Fibroblast of villous mesenchyme (primary cell): ENCODE measurements around the gene TP53RK. TPM values are rescaled to one million over a fixed set of nuclear protein-coding genes. Genes with fewer than 3 reads are reported as not detected.

Experiments used
- DNase-seq: peaks from one replicate; pipeline ENCODE4 v3.0.0-alpha.2; 2010; ENCODE audit warnings: low read depth
- H3K4me3 ChIP-seq: 2 replicates; pipeline ENCODE4 v1.5.1; 2011; ENCODE audit warnings: low read depth, mild to moderate bottlenecking, low read length
- total RNA-seq: library from RNA; depleted of rRNA; stranded (reverse); fragments of >200 nt; gene quantifications from 2 replicates; pipeline ENCODE4 v1.2.3, GENCODE V29; 2012
- TF ChIP-seq, protein P1 (sequence below): IDR thresholded peaks from 2 replicates; pipeline ENCODE4 v1.5.1; 2012; ENCODE audit warnings: low read depth, mild to moderate bottlenecking, low read length; ENCODE audit not compliant: insufficient read depth

TP53RK gene
- total RNA-seq, 1 donor, result 26.3 TPM

- TF ChIP-seq, protein P1, sequence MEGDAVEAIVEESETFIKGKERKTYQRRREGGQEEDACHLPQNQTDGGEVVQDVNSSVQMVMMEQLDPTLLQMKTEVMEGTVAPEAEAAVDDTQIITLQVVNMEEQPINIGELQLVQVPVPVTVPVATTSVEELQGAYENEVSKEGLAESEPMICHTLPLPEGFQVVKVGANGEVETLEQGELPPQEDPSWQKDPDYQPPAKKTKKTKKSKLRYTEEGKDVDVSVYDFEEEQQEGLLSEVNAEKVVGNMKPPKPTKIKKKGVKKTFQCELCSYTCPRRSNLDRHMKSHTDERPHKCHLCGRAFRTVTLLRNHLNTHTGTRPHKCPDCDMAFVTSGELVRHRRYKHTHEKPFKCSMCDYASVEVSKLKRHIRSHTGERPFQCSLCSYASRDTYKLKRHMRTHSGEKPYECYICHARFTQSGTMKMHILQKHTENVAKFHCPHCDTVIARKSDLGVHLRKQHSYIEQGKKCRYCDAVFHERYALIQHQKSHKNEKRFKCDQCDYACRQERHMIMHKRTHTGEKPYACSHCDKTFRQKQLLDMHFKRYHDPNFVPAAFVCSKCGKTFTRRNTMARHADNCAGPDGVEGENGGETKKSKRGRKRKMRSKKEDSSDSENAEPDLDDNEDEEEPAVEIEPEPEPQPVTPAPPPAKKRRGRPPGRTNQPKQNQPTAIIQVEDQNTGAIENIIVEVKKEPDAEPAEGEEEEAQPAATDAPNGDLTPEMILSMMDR, result no peak
- no peak within 1 kb of the TSS for H3K4me3 ChIP-seq
- no peak for DNase-seq
Observed at GRCh38 chr20:46651091-46651962, 37.9 kb downstream of the TP53RK start, which contains the start of gene SLC13A3. SLC13A3 (minus strand) TSS chr20:46651459; CDS start chr20:46651421, 38 bp downstream.

DNA sequence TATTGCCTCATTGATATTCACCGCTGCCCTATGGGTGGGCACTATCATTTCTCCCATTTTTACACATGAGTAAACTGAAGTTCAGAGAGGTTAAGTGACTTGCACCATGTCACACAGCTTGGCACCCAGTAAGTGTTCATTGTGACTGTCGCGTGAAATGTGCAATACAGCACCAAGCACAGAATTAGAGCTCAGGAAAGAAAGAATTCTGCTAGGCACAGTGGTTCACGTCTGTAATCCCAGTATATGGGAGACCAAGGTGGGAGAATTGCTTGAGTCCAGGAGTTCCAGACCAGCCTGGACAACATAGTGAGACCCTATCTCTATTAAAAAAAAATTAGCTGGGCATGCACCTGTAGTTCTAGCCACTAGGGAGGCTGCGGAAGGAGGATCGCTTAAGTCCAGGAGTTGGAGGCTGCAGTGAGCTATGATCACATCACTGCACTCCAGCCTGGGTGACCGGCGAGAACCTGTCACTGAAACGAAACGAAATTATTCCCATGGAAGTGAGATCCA, 38.6 kb downstream of the TP53RK start:
- TF ChIP-seq, protein P1, result no peak
- no peak for DNase-seq
- no peak overlapping the region for H3K4me3 ChIP-seq

GRCh38 chr20:46649965-46650542, 39.2 kb downstream of the TP53RK start:
- no peak overlapping the region for H3K4me3 ChIP-seq
- no peak for DNase-seq
- TF ChIP-seq, protein P1, result no peak

GRCh38 chr20:46649650-46649949, 39.6 kb downstream of the TP53RK start:
- TF ChIP-seq, protein P1, result no peak
- DNase-seq, result no peak
- H3K4me3 ChIP-seq, result no peak overlapping the region

DNA sequence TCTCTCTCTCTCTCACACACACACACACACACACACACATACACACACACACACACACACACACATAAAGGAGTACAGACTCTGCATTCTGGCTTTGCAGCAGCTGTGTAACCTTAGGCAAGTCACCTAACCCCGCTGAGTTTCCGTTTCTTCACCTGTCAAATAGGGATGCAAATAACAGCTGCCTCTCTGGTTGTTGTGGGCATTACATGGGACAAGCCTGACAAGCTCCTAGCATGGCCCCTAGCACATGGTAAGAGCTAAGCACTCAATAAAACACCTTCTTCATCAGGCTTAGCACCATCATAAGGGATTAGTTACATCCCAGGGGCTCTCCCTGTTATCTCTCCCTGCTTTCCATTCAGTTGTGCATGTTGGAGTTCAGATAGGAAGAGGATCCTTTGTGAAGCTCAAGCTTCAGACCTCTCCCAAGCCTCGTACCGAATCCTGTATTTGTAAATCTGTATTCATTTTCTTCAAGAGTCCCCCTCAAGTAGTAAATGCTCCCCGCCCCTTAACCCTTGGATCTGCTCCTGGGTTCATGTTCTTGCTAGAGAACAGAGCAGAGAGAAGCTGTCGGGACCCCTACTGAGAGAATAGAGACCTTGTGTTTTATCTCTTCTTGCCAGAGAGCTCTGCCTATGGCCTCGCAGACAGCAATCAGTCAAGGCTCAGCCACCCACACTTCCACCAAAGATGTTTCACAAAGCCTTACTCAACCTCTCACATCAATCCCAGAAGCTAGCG, 40.2 kb downstream of the TP53RK start:
- TF ChIP-seq, protein P1, result no peak
- no peak for DNase-seq
- H3K4me3 ChIP-seq, result no peak overlapping the region

DNA sequence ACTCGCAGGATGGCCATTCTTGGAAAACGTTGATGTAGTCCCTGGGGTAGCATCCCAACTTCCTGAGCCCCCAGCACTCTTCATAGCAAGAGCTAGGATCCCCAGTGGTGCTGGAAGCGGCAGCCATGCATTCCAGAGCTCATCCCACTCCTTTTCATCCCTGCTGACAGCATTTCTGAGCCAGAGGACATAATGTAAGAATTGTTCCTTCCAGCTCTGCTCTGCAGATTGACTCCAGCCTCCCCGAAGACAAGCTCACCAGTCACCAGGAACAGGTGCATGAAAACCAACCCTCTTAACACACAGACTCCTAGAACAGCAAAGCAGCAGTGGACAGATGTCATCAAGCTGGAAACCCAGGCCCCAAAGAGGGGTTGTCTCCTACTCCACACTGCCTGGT, 41.8 kb downstream of the TP53RK start:
- TF ChIP-seq, protein P1, result no peak
- DNase-seq, result no peak
- no peak overlapping the region for H3K4me3 ChIP-seq
